ENCODE data around the gene IL17D.

Gene IL17D

DNA sequence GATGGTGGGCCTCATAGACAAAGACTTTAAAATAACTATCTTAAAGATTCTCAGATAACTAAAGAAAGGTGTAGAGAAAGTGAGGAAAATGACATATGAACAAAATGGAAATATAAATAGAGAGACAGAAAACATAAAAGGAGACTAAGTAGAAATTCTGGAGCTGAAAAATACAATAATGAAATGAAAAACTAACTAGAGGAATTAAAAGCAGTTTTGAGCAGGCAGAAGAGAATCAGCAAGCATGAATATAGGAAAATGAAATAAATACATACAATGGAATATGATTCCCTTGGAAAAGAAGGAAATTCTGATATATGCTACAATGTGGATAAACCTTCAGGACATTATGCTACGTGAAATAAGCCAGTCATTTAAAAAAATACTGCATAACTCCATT, 66.3 kb downstream of the IL17D start:
- ChIA-PET POLR2A (no interaction called here), CTCF (no interaction called here)
- H3K27ac ChIP-seq (ENCODE audit: insufficient read depth in 1 of 2, low read depth in 1 of 2, low read length in 2 of 2, poor library complexity in 1 of 2, severe bottlenecking in 2 of 2) = no peak overlapping the region
- peaks cover 7 to 43% (median 12%) of the 10 kb centered on the region in 5 experiments for H3K9me3 ChIP-seq (ENCODE audit: control extremely low read depth in 1 of 5, control insufficient read depth in 4 of 5, insufficient read depth in 2 of 5, low read depth in 1 of 5, low read length in 4 of 5)
- peaks cover 0 to 23% (median 9%) of the 10 kb centered on the region in 4 experiments for H3K36me3 ChIP-seq (ENCODE audit: control insufficient read depth in 4 of 4, insufficient read depth in 4 of 4, low read length in 3 of 4)
- peak in 1 of 3 donors; percentile 12 for DNase-seq
- H3K4me3 ChIP-seq (ENCODE audit: control insufficient read depth in 1 of 7, extremely low read depth in 1 of 7, insufficient read depth in 4 of 7, low read depth in 2 of 7, low read length in 6 of 7) = no peak overlapping the region
- H3K27me3 ChIP-seq (replicated peaks in 2 of 5; ENCODE audit: control insufficient read depth in 4 of 5, insufficient read depth in 5 of 5, low read length in 4 of 5) = no peaks in the 10 kb centered on the region
- WGBS (ENCODE audit: insufficient coverage) = no CpG with 5 or more reads among the region's 1 CpG
- peaks cover 5 to 15% (median 14%) of the 10 kb centered on the region in 4 experiments for H3K4me1 ChIP-seq (ENCODE audit: control extremely low read depth in 1 of 4, control insufficient read depth in 4 of 4, insufficient read depth in 4 of 4, low read length in 3 of 4)
